ENCODE measurements around the gene YKT6.

The YKT6 gene

DNA sequence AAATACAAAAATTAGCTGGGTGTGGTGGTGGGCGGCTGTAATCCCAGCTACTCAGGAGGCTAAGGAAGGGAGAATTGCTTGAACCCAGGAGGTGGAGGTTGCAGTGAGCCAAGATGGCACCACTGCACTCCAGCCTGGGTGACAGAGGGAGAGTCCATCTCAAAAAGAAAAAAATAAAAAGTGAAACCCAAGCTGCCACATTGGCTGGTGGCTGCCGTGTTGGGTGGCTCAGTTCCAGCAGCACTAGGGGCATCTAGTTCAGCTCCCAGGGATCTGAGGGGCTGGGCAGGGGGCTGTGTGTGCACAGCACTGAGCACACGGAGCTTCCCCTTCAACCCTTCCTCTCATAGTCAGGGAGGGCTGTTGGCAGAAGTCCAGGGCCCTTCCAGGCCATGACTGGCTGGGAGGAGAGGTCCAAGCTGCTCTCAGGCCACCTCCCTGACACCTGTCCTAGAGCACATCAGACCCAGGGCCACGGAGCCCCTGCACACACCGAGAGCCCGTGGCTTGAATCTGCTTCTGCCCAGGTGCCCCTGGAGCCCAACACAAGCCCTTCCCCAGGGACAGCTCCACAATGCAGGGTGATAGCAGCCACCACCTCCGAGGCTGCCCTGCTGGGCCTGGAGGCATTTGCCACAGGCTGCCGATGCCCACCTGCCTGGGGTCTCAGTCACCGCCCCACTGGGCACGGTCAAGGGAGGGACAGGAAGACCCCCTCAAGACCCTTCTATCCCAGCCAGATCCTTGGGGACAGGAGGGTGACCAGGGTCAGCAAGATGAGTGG, 47.3 kb downstream of the YKT6 start:
- no peak overlapping the region for H3K4me3 ChIP-seq (ENCODE audit: low read depth, low read length)
- H3K9me3 ChIP-seq (ENCODE audit: control insufficient read depth, low read length), result no peaks in the 10 kb centered on the region
- TF ChIP-seq, protein P1, sequence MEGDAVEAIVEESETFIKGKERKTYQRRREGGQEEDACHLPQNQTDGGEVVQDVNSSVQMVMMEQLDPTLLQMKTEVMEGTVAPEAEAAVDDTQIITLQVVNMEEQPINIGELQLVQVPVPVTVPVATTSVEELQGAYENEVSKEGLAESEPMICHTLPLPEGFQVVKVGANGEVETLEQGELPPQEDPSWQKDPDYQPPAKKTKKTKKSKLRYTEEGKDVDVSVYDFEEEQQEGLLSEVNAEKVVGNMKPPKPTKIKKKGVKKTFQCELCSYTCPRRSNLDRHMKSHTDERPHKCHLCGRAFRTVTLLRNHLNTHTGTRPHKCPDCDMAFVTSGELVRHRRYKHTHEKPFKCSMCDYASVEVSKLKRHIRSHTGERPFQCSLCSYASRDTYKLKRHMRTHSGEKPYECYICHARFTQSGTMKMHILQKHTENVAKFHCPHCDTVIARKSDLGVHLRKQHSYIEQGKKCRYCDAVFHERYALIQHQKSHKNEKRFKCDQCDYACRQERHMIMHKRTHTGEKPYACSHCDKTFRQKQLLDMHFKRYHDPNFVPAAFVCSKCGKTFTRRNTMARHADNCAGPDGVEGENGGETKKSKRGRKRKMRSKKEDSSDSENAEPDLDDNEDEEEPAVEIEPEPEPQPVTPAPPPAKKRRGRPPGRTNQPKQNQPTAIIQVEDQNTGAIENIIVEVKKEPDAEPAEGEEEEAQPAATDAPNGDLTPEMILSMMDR (IDR thresholded peaks at IDR 0.05), result no peak
- H3K4me1 ChIP-seq, result no peaks in the 10 kb centered on the region
- H3K27me3 ChIP-seq (ENCODE audit: control insufficient read depth, insufficient read depth, low read length), result no peaks in the 10 kb centered on the region
- H3K4me2 ChIP-seq (ENCODE audit: low read length), result no peak overlapping the region
- H3K36me3 ChIP-seq (ENCODE audit: control insufficient read depth, insufficient read depth, low read length), result no peaks in the 10 kb centered on the region
- H3K79me2 ChIP-seq, result no peaks in the 10 kb centered on the region
- no peak overlapping the region for H2AFZ ChIP-seq
- H3K27ac ChIP-seq, result no peak overlapping the region
- no peak overlapping the region for H3K9ac ChIP-seq

DNA sequence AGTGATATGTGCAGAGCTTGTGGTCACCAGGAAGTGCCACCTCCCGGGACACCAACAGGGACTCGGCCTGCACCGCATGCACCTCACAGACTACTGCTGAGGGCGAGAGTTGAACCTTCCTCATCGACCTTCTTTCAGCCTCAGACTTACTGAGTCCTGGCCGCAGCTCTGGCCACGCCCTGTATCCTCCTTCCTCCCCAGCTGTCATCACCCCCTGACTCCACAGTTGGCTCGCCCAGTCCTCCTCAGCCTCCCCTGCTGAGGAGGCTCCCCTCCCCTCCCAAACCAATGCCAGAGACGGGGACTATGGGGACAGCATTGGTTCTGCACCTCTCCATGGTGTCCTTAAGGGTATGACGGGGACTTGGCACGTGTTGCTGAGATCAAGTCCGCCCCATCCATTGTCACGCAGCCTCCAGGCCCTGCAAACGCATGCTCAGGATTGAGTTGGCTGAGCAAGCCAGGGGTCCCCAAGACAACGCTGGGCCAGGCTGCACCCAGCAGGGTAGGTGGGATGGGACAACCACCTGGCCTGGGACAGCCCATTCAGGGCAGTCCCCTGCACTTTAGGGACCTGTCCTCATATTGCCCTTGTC, 49.0 kb downstream of the YKT6 start:
- Histone ChIP-seq H3K27me3 (ENCODE audit: control insufficient read depth, insufficient read depth, low read length) (no peaks in the 10 kb centered on the region), H3K4me1 (no peaks in the 10 kb centered on the region), H3K4me2 (ENCODE audit: low read length) (no peak overlapping the region), H3K27ac (no peak overlapping the region), H3K9ac (no peak overlapping the region), H2AFZ (no peak overlapping the region), H3K36me3 (ENCODE audit: control insufficient read depth, insufficient read depth, low read length) (no peaks in the 10 kb centered on the region), H3K9me3 (ENCODE audit: control insufficient read depth, low read length) (no peaks in the 10 kb centered on the region), H3K79me2 (no peaks in the 10 kb centered on the region), H3K4me3 (ENCODE audit: low read depth, low read length) (no peak overlapping the region)
- TF ChIP-seq, protein P1 (IDR thresholded peaks at IDR 0.05), result no peak

DNA sequence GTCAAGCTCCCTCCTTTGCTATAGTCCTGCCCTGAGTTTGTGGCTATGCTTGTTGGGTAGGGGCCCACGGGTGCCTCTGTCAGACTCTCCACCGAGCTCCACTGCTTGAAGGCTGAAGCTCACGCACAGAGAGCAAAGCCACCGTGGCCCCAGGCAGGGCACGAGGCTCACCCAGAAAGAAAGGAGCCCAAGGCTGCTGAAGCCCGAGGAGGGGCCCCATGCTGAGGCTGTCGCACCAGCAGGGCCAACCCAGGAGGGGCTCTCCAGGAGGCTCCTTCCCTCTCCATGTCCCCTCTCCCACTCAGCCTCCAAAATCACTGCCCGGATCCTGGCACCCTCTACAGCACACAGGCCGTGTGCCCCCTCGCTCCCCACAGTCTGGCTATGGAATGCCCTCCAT, 50.5 kb downstream of the YKT6 start:
- H3K9me3 ChIP-seq (ENCODE audit: control insufficient read depth, low read length), result no peaks in the 10 kb centered on the region
- H3K27ac ChIP-seq, result no peak overlapping the region
- no peaks in the 10 kb centered on the region for H3K79me2 ChIP-seq
- TF ChIP-seq, protein P1 (IDR thresholded peaks at IDR 0.05), result no peak
- H3K4me2 ChIP-seq (ENCODE audit: low read length), result no peak overlapping the region
- H3K27me3 ChIP-seq (ENCODE audit: control insufficient read depth, insufficient read depth, low read length), result no peaks in the 10 kb centered on the region
- no peak overlapping the region for H3K9ac ChIP-seq
- H3K36me3 ChIP-seq (ENCODE audit: control insufficient read depth, insufficient read depth, low read length), result no peaks in the 10 kb centered on the region
- H3K4me1 ChIP-seq, result no peaks in the 10 kb centered on the region
- H2AFZ ChIP-seq, result no peak overlapping the region
- H3K4me3 ChIP-seq (ENCODE audit: low read depth, low read length), result no peak overlapping the region

DNA sequence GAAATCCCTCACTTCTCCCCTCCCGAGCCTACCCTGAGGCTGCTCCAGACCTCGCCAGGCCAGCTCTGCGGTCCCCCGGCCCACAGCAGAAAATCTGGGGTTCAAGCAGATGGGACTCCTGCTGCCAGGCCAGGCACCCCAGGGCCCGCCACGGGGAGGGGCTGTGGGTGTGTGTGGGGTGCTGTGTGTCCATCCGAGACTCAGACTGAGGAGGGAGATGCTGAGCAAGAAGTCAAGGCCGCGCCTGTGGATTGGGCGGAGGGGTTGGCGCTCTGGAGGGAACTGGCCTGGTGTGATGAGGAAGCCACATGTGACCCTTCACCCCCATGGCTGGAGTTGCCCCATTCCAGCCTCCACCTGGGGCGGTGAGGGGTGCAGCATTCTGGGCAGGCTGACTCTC, 51.1 kb downstream of the YKT6 start:
- Histone ChIP-seq H3K27me3 (ENCODE audit: control insufficient read depth, insufficient read depth, low read length) (no peaks in the 10 kb centered on the region), H2AFZ (no peak overlapping the region), H3K4me1 (no peaks in the 10 kb centered on the region), H3K36me3 (ENCODE audit: control insufficient read depth, insufficient read depth, low read length) (no peaks in the 10 kb centered on the region), H3K79me2 (no peaks in the 10 kb centered on the region), H3K27ac (no peak overlapping the region), H3K9ac (no peak overlapping the region), H3K4me2 (ENCODE audit: low read length) (no peak overlapping the region), H3K4me3 (ENCODE audit: low read depth, low read length) (no peak overlapping the region), H3K9me3 (ENCODE audit: control insufficient read depth, low read length) (no peaks in the 10 kb centered on the region)
- TF ChIP-seq, protein P1 (IDR thresholded peaks at IDR 0.05), result no peak

DNA sequence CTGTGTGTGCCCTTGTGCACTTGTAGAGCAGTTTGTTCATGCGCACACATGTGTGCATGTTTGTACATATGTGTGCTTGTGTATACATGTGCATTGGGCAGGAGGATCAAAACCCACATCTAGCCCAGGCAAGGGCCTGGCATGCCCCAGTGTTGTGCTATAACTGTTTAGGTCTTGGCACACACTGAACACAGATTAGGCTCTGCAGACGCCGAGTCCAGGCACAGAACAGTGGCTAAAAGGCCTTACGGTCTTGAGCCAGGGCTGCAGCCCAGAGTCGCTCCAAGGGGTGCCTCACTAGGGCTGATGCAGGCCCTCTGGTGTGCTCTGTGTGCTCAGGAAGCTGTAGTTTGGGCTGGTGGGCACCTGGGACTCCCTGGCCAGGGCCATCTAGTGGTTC, 55.7 kb downstream of the YKT6 start:
- Histone ChIP-seq H3K27ac (no peak overlapping the region), H3K4me3 (ENCODE audit: low read depth, low read length) (no peak overlapping the region), H3K4me2 (ENCODE audit: low read length) (no peak overlapping the region), H3K4me1 (peaks cover 15% of the 10 kb centered on the region), H3K36me3 (ENCODE audit: control insufficient read depth, insufficient read depth, low read length) (no peaks in the 10 kb centered on the region), H3K9me3 (ENCODE audit: control insufficient read depth, low read length) (no peaks in the 10 kb centered on the region), H2AFZ (no peak overlapping the region), H3K79me2 (no peaks in the 10 kb centered on the region), H3K9ac (no peak overlapping the region), H3K27me3 (ENCODE audit: control insufficient read depth, insufficient read depth, low read length) (no peaks in the 10 kb centered on the region)
- TF ChIP-seq, protein P1 (IDR thresholded peaks at IDR 0.05), result no peak
